KOPT-K1 (cell line): Measurements from ENCODE around the gene RFX4.

ENCODE experiments used
- H3K27ac ChIP-seq: fragments of 200-600 bp; sonication (generic); 2 replicates; pipeline ENCODE4 v1.5.1; 2016; ENCODE audit warnings: antibody characterized with exemption, mild to moderate bottlenecking, low read depth, low read length; ENCODE audit not compliant: poor library complexity, severe bottlenecking
- H3K36me3 ChIP-seq: fragments of 200-600 bp; sonication (generic); 2 replicates; pipeline ENCODE4 v1.5.1; 2017; ENCODE audit warnings: antibody characterized with exemption, mild to moderate bottlenecking, low read length, moderate library complexity; ENCODE audit not compliant: insufficient read depth
- H3K9me3 ChIP-seq: fragments of 200-600 bp; sonication (generic); 2 replicates; pipeline ENCODE4 v1.5.1; 2017; ENCODE audit warnings: antibody characterized with exemption, low read length, mild to moderate bottlenecking; ENCODE audit not compliant: insufficient read depth, poor library complexity, severe bottlenecking

The RFX4 gene

GRCh38 chr12:106585105-106585520 is 2.3 kb downstream of the RFX4 start:
- no peak overlapping the region for H3K27ac ChIP-seq
- no peaks in the 10 kb centered on the region for H3K36me3 ChIP-seq
- peaks cover 46% of the 10 kb centered on the region for H3K9me3 ChIP-seq

GRCh38 chr12:106585521-106586277 is 2.9 kb downstream of the RFX4 start:
- Histone ChIP-seq H3K9me3 (peaks cover 43% of the 10 kb centered on the region), H3K27ac (no peak overlapping the region), H3K36me3 (no peaks in the 10 kb centered on the region)

- Histone ChIP-seq H3K9me3 (peaks cover 39% of the 10 kb centered on the region), H3K27ac (no peak overlapping the region), H3K36me3 (no peaks in the 10 kb centered on the region)
These were observed 3.5 kb downstream of the RFX4 start for GRCh38 chr12:106586278-106586802.

GRCh38 chr12:106586803-106587684 is 4.2 kb downstream of the RFX4 start:
- peaks cover 32% of the 10 kb centered on the region for H3K9me3 ChIP-seq
- no peaks in the 10 kb centered on the region for H3K36me3 ChIP-seq
- no peak overlapping the region for H3K27ac ChIP-seq

- Histone ChIP-seq H3K36me3 (no peaks in the 10 kb centered on the region), H3K9me3 (peaks cover 18% of the 10 kb centered on the region), H3K27ac (no peak overlapping the region)
These were observed 6.0 kb downstream of the RFX4 start for GRCh38 chr12:106588771-106589170.

- H3K27ac ChIP-seq = no peak overlapping the region
- H3K9me3 ChIP-seq = no peaks in the 10 kb centered on the region
These were observed 7.8 kb downstream of the RFX4 start for GRCh38 chr12:106590601-106591000.

GRCh38 chr12:106594447-106594846 is 11.6 kb downstream of the RFX4 start:
- Histone ChIP-seq H3K9me3 (no peaks in the 10 kb centered on the region), H3K36me3 (no peaks in the 10 kb centered on the region), H3K27ac (no peak overlapping the region)

More at GRCh38 chr12:106590601-106591000, 7.8 kb downstream of the RFX4 start:
- no peaks in the 10 kb centered on the region for H3K36me3 ChIP-seq

- Histone ChIP-seq H3K27ac (no peak overlapping the region), H3K36me3 (no peaks in the 10 kb centered on the region), H3K9me3 (no peaks in the 10 kb centered on the region)
These were observed 12.5 kb downstream of the RFX4 start for GRCh38 chr12:106595268-106595667.

- H3K36me3 ChIP-seq = no peaks in the 10 kb centered on the region
- H3K27ac ChIP-seq = no peak overlapping the region
- H3K9me3 ChIP-seq = no peaks in the 10 kb centered on the region
These were observed 15.2 kb downstream of the RFX4 start for GRCh38 chr12:106598003-106598402.

- Histone ChIP-seq H3K9me3 (no peaks in the 10 kb centered on the region), H3K36me3 (no peaks in the 10 kb centered on the region), H3K27ac (no peak overlapping the region)
These were observed 16.5 kb downstream of the RFX4 start for GRCh38 chr12:106599302-106599701.

GRCh38 chr12:106600503-106600902 is 17.7 kb downstream of the RFX4 start:
- Histone ChIP-seq H3K36me3 (no peaks in the 10 kb centered on the region), H3K27ac (no peak overlapping the region), H3K9me3 (no peaks in the 10 kb centered on the region)

GRCh38 chr12:106601031-106601430 is 18.2 kb downstream of the RFX4 start:
- Histone ChIP-seq H3K9me3 (no peaks in the 10 kb centered on the region), H3K27ac (no peak overlapping the region), H3K36me3 (no peaks in the 10 kb centered on the region)

- H3K36me3 ChIP-seq = no peaks in the 10 kb centered on the region
- no peaks in the 10 kb centered on the region for H3K9me3 ChIP-seq
- H3K27ac ChIP-seq = no peak overlapping the region
These were observed 18.7 kb downstream of the RFX4 start for GRCh38 chr12:106601496-106601895.

- Histone ChIP-seq H3K9me3 (no peaks in the 10 kb centered on the region), H3K36me3 (no peaks in the 10 kb centered on the region), H3K27ac (no peak overlapping the region)
These were observed 19.3 kb downstream of the RFX4 start for GRCh38 chr12:106602076-106602475.

- no peaks in the 10 kb centered on the region for H3K36me3 ChIP-seq
- H3K27ac ChIP-seq = no peak overlapping the region
- H3K9me3 ChIP-seq = peaks cover 3% of the 10 kb centered on the region
These were observed 22.4 kb downstream of the RFX4 start for GRCh38 chr12:106605254-106605653.
